ENCODE results near the gene EFCAB13.
"Not testable (repeated sequence)": the region's sequence is repeated elsewhere in the genome, so short reads cannot be mapped to it uniquely, and the experiment has no call there.

EFCAB13 gene

GRCh38 chr17:47425887-47426635 lies 102.3 kb downstream of the EFCAB13 start:
- not testable (repeated sequence) for DNase-seq (ENCODE audit: low read depth)

GRCh38 chr17:47427985-47428384 lies 104.2 kb downstream of the EFCAB13 start:
- no peak for DNase-seq (ENCODE audit: low read depth)

- not testable (repeated sequence) for DNase-seq (ENCODE audit: low read depth)
These were observed 108.5 kb downstream of the EFCAB13 start for GRCh38 chr17:47432240-47432639.

GRCh38 chr17:47465165-47465564 lies 141.4 kb downstream of the EFCAB13 start:
- no peak for DNase-seq (ENCODE audit: low read depth)

DNA sequence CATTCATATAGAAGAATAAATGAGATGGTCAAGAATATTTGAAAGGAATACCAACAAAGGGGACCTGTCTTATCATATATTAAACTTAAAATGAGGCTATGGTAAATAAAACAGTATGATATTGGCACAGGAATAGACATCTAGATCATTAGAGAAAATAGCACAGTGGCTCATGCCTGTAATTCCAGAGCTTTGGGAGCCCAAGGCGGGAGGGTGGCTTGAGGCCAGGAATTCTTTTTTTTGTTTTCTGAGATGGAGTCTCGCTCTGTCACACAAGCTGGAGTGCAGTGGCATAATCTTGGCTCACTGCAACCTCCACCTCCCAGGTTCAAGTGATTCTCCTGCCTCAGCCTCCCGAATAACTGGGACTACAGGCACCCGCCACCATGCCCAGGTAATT lies 143.2 kb downstream of the EFCAB13 start:
- DNase-seq (ENCODE audit: low read depth): not testable (repeated sequence)

- no peak for DNase-seq (ENCODE audit: low read depth)
These were observed 147.1 kb downstream of the EFCAB13 start for GRCh38 chr17:47470836-47471235.

- not testable (repeated sequence) for DNase-seq (ENCODE audit: low read depth)
These were observed 148.3 kb downstream of the EFCAB13 start for GRCh38 chr17:47472073-47472472.
